GM18520 (cell line): ENCODE measurements around the gene DLD.
A peak's percentile ranks its signal among the peaks of the same experiment; 100 is the strongest.
"Not testable (repeated sequence)": the region's sequence is repeated elsewhere in the genome, so short reads cannot be mapped to it uniquely, and the experiment has no call there.

Experiments used
- ATAC-seq: cut with Tn5 transposase; IDR thresholded peaks from one replicate; pipeline ENCODE4 v1.9.1; 2021; ENCODE audit not compliant: unreplicated experiment

DLD gene

DNA sequence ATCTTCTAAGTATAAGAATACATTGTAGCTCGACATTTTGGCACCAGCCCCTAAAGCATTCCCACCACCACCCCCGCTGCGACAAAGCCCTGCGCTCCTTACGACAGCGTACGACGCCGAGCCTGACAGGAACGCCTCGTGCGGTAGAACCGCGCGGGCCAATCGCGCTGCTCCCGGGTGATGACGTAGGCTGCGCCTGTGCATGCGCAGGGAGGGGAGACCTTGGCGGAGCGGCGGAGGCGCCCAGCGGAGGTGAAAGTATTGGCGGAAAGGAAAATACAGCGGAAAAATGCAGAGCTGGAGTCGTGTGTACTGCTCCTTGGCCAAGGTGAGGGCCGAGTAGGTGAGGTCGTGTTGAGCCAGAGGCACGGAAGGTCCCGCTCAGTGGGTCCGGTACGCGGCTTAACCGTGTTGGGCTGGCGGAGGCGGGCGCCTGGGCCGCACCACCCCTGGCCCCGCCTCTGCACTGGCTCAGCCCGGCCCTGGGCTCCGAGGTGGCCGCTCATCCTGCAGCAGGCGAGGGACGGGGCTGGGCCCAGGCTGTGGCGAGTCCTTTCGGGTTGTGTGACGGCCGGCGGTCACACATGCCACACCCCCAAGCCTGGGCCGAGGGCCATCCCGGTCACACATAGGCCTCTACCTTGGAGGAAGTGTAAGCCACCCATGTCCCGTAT is at the start of gene DLD:
DLD (plus strand) TSS at position 222 of the 674 bp plus-strand sequence; CDS start at position 290, 68 bp downstream.
- peak; percentile 98 for ATAC-seq

DNA sequence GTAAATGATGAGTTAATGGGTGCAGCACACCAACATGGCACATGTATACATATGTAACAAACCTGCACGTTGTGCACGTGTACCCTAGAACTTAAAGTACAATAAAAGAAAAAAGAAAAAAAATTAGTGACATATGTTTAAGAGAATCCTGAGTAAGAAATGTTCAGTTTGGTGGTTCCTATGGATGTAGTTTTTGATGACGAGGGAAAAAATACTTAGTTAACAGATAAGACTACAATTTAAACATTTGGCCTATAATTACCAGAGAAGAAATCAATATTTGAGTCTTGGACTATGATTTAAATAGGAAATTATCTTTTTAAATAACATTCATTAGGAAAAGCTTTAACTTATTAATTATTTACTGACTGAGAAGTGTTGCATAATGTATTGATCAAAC is 48.8 kb upstream of the DLD start:
- no peak for ATAC-seq

DNA sequence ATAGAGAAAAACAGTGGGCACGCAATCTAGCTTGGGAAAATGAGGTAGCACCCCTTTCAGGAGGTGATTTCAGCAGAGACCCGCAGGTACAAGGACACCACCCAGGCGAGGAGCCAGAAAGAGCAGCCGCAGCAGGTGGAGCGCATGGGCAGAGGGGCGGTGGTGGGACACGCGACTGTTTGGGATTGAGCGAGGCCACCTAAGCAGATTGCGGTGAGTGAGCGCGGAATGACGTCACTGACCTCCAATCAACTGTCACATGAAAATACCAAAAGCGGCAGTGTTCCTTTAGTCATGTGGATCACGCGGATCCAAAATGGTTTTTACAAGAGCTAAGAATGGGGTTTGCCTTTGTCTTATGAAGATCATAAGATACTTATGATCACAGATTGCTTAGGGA is 47.8 kb upstream of the DLD start:
- no peak for ATAC-seq

DNA sequence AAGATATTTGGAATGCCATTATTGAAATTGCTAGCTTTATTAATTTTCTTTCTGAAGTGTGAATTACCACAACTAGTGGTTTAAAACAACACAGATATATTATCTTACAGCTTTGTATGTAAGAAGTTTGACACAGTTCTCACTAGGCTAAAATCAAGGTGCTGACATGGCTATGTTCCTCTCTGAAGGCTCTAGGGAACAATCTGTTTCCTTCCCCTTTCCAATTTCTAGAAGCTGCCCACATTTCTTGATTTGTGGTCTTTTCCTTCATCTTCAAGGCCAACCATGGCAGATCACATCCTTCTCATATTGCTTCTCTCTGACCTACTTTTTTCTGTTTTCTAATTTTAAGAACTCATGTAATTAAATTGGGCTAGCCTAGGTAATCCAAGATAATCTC is 44.7 kb upstream of the DLD start:
- no peak for ATAC-seq

GRCh38 chr7:107847168-107847835 is 43.7 kb upstream of the DLD start:
- ATAC-seq, result no peak

- ATAC-seq, result not testable (repeated sequence)
These were observed 43.2 kb upstream of the DLD start for GRCh38 chr7:107847836-107848175.

DNA sequence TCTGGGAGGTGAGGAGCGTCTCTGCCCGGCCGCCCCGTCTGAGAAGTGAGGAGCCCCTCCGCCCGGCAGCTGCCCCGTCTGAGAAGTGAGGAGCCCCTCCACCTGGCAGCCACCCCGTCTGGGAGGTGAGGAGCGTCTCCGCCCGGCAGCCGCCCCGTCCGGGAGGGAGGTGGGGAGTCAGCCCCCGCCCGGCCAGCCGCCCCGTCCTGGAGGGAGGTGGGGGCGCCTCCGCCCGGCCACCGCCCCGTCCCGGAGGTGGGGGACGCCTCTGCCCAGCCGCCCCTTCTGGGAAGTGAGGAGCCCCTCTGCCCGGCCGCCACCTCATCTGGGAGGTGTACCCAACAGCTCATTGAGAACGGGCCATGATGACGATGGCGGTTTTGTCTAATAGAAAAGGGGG is 42.8 kb upstream of the DLD start:
- not testable (repeated sequence) for ATAC-seq

GRCh38 chr7:107850216-107850615 is 40.8 kb upstream of the DLD start:
- ATAC-seq, result no peak

GRCh38 chr7:107850643-107851042 is 40.3 kb upstream of the DLD start:
- no peak for ATAC-seq

DNA sequence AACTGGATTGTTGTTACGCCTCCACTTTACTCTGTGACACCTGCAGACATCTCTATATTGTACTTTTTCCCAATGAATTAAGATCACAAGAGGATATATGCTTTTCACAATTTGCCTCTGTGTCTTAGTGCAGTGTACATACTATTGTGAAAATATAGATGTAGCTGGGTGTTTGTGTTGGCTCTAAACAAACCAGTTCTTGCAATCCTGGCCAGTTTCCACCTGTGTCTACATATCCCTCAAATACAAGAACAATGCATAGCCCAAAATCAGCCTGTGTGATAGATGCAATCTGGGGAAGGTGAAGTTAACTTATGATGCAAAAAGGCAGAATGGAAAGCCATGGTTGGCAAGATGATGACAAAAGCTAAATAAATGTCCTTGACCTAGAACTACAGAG is 36.5 kb upstream of the DLD start:
- ATAC-seq, result no peak

DNA sequence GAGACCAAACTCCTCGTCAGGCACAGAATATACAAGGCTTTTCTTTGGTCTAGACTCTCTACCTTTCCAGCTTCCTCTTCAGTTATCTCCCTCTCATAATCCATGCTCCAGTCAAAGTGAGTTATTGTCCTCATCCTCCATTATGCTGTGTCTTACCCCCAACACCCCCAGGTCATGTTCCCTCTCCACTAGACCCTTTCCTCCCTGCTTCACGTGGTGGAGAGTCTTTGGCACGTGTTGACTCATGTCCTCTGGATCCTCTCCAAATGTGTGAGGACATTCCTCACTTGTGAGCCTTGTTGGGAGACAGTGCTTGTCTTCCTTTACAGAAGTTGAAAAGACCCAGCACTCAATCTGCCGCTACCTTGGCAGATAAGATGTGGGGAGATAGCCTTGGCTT is 36.0 kb upstream of the DLD start:
- ATAC-seq, result no peak

DNA sequence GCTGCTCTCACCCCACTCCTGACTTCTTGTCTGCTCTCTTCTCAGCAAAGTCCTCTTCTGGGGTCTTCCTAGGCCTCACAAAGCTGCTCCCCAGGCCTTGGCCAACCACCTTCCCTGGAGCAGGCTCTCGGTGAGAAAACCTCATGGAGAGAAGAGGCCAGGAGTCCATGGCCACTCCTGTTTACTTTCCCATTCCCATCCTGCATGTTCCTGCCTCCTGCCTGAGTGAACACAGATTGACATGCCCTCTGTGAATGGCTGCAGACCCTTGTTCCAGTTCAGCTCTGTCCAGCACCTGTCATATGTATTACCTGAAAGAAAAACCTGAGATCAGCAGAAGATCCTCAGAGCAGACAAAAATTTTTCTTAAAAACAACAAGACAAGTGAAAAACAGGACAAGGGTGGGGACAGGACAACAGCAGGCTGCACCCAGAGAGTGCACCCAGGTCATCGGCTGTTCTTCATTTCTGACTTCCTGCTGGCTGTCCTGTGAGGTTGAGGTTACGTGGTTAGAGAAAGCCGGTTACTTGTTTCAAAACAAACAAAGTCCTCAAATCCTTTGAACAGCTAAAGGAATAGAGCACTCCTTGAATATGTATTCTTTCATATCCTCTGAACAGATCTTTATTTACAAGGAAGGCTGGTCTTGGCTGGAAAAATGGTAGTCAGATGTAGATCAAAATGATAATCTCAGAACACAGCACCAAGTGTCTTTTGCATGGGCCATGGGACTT is 34.0 kb upstream of the DLD start:
- no peak for ATAC-seq

- no peak for ATAC-seq
These were observed 33.5 kb upstream of the DLD start for GRCh38 chr7:107857541-107857912.

DNA sequence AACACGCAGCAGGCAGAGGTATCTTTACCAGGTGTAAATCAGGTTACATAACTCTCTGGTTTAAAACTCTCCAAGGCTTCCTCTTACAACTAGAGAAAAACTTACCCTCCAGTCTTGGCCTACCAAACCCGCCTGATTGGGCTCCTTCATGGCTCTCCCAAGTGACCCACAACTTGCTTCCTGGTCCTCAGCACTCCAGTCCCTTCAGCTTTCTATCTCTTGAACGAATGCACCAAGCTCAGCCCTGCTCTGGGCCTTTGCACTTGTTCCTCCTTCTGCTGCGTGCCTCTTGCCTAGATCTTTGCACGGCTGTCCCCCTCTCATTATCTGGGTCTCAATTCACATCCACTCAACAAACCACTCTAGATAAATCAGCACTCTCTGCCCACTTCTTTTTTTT is 32.7 kb upstream of the DLD start:
- no peak for ATAC-seq

DNA sequence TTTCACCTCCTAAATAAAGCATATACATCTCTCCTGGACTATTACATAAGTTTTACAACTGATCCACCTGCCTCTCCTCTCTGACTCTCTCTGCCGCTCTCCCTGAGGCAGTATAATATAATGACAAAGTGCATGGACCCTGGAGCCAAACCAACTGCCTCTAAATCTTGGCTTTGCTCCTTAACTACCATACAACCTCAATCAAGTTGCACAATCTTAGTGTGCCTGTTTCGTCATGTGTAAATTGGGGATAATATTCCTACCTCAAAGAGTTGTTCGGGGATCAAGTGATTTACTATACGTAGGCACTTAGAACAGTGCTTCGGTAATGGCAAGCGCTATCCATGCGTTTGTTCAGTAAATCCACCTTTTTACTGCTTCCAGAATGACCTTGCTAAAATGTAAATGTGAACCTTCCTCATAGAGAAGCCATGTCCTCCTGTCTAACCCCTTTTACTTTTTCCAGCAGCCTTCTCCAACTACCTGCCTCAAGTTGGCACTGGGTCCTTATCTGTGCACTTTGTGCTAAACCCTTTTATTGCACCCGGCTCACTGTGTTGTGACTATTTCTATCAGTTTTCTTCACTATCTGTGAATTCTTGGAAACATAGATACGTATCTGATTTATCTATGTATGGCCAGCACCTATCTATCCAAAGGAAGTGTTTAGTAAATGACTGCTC is 30.6 kb upstream of the DLD start:
- ATAC-seq, result no peak

DNA sequence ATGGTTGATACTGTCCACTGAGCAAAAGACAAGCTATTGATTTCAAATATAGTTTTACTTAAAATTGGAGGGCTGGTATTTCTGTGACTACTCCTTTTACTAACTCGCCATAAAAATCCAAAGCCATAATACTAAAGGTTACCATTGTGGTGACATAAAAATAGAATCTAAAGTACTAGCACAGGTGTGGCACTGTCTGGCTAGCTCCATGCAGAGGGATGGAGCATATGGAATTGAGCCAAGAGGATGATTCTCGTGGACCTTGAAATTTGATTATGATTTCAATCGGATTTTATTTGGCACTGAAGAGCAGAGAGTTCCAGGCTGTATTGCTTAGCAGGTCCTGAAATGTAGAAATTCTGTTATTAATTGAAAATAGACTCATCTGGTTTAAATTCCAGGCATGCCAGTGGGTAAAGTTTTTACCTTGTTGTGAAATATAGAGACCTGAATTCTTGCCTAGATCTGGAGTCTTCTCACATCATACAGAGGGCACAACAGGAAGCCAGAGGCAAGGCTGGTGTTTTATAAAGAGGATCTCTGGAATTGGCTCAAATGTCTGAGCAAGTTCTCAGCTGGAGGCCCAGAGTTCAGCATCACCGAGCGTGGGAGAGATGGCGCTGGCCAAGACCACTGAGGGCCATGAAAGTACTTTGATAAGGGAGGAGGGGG is 29.9 kb upstream of the DLD start:
- ATAC-seq, result no peak

- no peak for ATAC-seq
These were observed 24.8 kb upstream of the DLD start for GRCh38 chr7:107865956-107866775.

GRCh38 chr7:107867858-107868466 is 23.0 kb upstream of the DLD start:
- ATAC-seq, result no peak

GRCh38 chr7:107870427-107871000 is 20.5 kb upstream of the DLD start:
- no peak for ATAC-seq

DNA sequence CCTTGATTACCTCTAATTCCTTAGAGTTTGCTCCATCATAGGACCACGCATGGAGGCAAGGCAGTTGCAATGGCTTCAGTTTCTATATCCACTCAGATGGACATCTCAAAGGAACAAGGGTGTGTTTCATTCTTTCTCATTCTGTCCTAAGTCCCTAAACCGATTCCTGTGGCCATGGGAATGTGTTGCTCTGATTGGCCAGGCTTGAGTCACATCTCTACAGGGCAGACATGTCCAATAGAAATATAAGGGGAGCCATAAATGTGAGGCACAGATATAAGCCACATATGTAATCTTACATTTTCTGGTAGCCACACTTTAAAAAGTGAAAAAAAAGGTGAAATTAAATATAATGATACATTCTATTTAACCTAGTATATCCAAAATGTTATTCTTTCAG is 16.9 kb upstream of the DLD start:
- no peak for ATAC-seq
